ENCODE measurements around the gene CHST2.

The CHST2 gene

GRCh38 chr3:143128227-143128955 is 8.8 kb downstream of the CHST2 start:
- no peak for DNase-seq

- DNase-seq = no peak
Measured at GRCh38 chr3:143132246-143132980, 12.8 kb downstream of the CHST2 start.

DNA sequence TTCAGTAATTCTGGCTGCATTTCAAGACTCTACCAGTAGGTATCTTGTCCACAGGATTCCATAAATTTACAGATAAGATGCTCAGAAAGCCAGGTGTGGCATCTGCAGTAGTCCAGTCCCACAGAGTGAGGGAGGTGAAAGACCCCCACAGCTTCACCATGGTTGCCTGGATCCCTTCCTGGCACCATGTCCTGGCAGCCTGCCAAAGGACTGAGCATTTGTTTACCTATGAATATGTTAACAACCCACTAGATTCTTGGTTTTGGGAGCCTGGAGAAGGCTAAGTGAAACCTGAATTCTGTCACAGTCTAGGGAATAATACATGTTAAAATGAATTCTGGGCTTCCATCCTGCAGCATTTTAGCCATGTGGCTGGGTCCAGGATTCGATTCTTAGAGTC is 14.9 kb downstream of the CHST2 start:
- DNase-seq = peak in 27 of 58 donors; percentile 2 to 61 (median 22)

- DNase-seq = peak in 3 of 58 donors; percentile 10 to 22 (median 21)
Measured at GRCh38 chr3:143135150-143135549, 15.6 kb downstream of the CHST2 start.

DNA sequence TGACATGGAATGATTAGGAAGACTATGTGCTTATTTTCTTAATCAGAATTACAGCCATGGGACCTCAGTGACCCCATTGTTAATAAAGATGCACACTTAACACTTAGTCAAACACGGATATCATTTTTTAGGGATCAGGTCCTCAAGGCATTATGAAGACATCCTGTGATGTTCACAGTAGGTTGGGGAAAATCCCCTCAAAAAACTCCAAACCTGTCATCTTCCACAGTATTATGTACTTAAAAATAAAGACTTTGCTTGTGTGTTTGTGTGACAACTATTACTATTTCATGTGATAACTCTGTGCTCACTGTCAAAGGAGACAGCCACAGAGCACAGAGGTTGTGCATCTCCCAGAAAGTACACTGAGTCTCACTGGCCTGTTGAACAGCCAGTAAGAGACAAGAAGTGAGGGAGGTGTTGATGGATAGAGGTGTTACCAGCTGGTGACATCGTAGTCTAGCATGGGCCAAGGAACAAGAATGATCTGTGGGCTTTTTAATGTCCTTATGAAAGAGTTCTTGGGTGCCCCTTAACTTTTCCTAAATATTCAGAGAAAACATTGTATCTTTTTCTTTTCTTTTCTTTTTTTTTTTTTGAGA is 18.0 kb downstream of the CHST2 start:
- no peak for DNase-seq

DNA sequence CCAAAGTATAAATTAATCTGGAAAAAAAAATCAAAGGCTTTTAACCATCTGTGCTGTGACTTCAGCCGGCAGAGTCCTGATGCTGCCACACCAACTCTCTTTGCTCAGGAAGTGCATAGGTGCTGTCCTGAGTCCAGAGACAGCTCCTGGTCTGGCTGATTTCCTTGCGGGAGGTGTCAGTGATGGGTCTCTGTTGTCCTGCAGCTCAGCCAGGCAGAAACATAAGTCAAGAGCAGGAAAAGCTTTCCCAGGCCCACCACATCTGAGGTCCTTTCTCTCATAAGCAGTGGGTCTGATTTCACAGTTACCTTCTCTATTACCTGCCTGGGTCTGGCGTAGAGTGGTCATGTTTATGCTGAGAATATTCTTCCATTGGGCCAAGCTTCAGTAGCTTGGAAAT is 19.4 kb downstream of the CHST2 start:
- DNase-seq = no peak

DNA sequence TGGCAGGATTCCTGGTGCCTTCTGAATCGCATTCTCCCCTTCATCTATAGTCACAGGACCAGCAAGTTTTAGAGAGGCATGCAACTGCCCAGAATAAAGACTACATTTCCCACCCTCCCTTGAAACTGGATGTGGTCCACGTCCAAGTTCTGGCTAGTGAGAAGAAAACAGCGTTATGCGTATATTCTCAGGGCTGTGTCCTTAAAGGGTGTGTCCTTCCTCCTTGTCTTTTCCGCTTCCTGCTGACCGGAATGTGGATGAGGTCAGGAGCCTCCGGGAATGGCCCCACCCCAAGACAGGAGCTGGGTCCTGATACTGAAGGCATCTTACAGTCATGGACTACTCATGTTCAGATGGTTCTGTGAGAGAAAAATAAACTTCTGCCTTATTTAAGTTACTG is 20.2 kb downstream of the CHST2 start:
- DNase-seq = no peak

DNA sequence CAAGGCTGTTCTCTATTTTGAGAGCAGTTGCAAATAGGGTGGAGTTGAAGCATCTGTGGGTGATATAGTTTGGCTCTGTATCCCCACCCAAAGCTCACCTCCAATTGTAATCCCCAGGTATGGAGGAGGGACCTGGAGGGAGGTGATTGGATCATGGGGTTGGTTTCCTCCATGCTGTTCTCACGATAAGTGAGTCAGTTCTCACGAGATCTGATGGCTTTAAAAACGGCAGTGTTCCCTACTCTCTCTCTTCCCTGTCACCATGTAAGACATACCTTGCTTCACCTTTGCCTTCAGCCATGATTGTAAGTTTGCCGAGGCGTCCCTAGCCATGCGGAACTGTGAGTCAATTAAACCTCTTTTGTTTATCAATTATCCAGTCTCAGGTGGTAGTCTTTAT is 21.0 kb downstream of the CHST2 start:
- DNase-seq = no peak

GRCh38 chr3:143142354-143142753 is 22.8 kb downstream of the CHST2 start:
- no peak for DNase-seq

- DNase-seq = no peak
Measured at GRCh38 chr3:143145906-143146305, 26.3 kb downstream of the CHST2 start.

- DNase-seq = no peak
Measured at GRCh38 chr3:143146486-143147274, 27.1 kb downstream of the CHST2 start.

DNA sequence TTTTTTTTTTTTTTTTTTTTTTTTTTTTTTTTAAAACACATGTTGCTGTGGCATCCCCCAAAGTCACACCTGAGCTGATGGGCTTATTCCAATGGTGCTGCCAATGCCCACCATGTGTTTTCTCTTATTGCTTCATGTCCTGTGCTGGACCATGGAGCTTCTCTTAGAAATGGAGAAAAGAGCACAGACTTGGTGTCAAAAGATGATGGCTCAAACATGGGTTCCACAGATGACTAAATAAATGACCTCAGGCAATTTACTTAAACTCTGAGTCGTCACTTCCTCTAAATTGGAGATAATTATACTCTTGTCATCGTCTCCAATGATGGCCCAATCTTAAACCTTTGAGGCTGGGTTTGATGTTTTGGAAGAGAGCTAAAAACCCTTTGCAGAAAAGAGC is 28.1 kb downstream of the CHST2 start:
- no peak for DNase-seq

GRCh38 chr3:143150071-143150470 is 30.5 kb downstream of the CHST2 start:
- DNase-seq = no peak

DNA sequence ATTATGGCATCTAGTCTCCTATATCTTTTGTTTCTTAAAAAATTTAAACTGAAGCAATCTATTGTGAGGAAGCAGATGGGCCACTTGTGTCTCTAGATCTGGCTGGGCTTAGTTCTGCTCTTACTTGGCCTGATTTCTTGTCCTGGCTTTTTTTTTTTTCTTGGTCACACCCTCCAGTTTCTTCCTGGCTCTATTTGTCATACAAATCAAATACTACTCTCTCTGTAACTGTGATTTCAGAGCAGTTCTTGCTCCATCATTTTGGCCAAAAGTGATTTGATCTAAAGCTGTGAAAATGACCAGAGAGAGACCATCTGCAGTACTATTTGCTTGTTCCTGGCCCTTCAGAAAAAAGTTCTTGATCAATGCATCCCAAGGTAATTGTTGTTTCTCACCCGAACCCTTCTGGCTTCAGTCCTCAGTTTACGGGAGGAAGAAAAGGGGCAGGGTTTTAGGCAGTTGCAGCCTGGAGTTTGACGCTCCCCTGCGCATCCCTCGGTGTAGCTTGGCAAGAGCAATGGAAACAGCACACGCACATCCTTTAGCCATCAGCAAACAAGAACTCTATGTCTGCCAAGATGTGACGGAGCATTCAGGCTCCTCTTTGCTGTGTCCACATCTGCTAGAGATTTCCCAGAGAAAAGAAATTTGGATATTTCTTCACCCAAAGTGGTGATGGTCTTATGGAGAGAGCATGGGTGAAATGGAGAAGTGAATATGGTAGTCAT is 31.6 kb downstream of the CHST2 start:
- no peak for DNase-seq

DNA sequence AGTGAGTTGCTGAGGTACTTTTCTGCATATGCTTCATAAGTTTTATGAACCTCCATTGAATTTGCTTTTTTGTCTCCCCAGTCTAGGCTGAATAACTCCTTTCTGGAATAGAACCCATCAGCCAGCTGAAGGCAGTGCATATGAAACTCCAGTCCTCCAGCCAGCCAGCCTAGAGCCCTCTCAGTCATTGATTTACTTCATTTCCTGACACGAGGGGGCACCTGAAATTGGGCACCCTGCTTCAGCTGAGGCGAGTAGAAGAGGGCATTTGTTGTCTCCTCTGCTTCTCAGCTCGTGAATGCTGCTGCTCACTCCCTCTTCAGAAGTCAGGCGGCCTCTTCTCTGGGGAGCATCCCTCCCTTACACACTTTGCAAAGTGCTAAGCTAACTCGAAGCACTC is 32.5 kb downstream of the CHST2 start:
- no peak for DNase-seq

DNA sequence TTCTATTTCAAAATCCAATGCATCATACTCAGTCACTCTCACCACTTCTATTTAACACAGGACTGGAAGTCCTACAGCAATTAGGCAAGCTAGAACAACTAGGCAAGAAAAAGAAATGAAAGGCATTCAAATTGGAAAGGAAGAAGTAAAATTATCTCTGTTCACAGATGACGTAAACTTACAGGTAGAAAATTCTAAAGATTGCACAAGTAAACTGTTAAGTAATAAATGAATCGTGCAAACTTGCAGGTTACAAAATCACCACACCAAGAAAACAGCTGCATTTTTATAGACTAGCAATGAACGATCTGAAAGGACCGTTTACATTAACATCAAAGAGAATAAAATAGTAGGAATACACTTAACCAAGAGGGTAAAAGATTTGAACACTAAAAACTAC is 36.2 kb downstream of the CHST2 start:
- no peak for DNase-seq

DNA sequence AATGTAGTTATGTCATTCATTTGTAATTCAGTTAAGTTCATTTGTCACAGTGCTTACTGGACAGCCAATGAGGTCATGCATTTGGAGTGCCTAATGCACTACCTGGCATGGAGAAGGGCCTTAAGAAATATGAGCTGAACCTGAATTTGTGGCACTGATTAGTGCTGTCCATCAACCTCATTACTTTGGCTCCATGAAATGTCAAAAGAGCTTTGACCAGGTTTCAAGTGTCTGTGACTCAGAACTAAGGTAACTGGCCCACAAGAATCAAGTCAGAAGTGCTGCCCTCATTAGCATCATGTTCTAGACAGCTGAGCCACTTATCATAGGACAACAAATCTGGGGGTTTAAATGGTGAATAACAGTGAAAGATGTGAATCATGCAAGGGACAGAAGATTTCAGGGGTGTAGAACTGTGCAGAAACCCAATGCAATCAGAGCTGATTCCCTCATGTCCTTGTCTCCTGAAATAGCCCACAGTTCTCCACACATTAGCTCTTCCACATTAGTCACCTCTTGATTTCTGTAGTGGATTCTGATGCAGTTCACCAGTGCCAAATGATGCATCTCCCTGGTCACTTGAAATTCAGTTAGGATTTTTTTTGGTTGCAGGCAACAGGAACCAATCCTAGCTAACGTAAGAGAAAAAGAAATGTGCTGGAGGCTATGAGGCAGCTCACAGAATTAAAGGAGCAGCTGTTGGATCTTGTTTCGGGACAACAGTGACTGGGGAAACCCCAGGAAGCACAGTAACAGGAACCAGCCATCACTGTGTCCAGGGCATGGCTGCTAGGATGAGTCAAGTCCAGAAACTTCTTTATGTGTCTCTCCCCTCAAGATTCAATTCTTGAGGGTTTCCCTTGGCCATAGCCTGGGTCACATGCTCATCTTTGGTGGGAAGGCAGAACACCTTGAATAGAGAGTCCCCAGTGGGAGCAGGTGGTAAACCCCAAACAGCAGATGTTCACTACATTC is 38.7 kb downstream of the CHST2 start:
- DNase-seq = no peak

DNA sequence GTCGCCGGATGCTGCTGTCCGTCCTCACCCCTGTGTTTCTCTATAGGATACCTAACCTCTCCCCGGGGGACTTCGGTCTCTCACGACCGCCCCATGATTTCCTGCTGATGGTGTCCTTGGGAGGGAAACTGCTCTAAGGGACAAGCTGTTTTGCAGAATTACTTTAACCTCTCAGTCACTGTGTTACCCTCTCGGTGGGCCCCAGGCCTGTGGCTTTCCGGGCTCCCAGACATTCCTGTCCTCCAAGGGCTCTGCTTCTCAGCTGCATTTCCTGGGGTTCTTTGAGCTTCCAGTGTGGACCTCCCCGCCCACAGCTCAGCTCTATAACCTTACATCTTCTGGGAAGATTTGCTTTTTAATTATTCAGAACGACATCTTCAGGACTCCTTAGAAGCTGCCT is 40.9 kb downstream of the CHST2 start:
- DNase-seq = no peak

- DNase-seq = no peak
Measured at GRCh38 chr3:143163562-143164100, 44.1 kb downstream of the CHST2 start.

DNA sequence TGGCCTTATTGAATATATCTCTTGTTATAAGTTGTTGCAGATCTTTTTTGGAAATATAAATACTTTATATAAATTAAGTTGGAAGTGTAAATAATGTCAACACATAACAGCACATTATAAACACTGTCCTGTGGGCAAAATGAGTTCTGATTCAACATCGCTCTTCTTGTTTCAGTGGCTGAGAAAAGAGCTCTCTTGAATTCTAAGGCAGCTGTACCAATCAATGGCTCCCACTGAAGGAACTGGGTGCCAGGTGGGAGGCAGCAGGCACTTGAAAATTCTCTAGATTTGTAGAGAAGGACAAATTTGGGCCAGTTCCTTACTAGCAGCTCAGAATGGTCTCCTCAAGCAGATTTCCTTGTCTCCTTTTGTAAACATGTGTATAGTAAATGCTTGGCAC is 45.6 kb downstream of the CHST2 start:
- DNase-seq = no peak

All from anterior cingulate cortex (tissue), 58 donors.